Neural cell (in vitro differentiated cells): Measurements from ENCODE around the gene CDC6. TPM values are rescaled to one million over a fixed set of nuclear protein-coding genes. Genes with fewer than 3 reads are reported as not detected.

Experiments used
- H2AFZ ChIP-seq: fragments of 200-600, 300-800 bp; sonication (generic), shearing (Covaris generic); 2 replicates; pipeline ENCODE4 v1.6.0; 2014; ENCODE audit warnings: low read depth, mild to moderate bottlenecking, antibody characterized with exemption, low read length, moderate library complexity
- H3F3A ChIP-seq: fragments of 200-600 bp; shearing (Covaris generic); 2 replicates; pipeline ENCODE4 v1.6.1; 2016; ENCODE audit warnings: mild to moderate bottlenecking, moderate library complexity, mixed read lengths, antibody characterized with exemption, low read length; ENCODE audit not compliant: insufficient read depth, poor library complexity, severe bottlenecking
- H3K27ac ChIP-seq: fragments of 200-600, 300-800 bp; sonication (generic), shearing (Covaris generic); 2 replicates; pipeline ENCODE4 v1.5.1; 2014; ENCODE audit warnings: mild to moderate bottlenecking, low read length, moderate library complexity
- H3K27me3 ChIP-seq: fragments of 300-800, 200-600 bp; sonication (generic), shearing (Covaris generic); 2 replicates; pipeline ENCODE4 v1.6.0; 2014; ENCODE audit warnings: mild to moderate bottlenecking, low read depth, low read length, moderate library complexity; ENCODE audit not compliant: insufficient read depth
- H3K36me3 ChIP-seq: fragments of 300-800, 200-600 bp; sonication (generic), shearing (Covaris generic); 2 replicates; pipeline ENCODE4 v1.5.1; 2014; ENCODE audit warnings: mild to moderate bottlenecking, antibody characterized with exemption, low read length, moderate library complexity; ENCODE audit not compliant: insufficient read depth
- H3K4me2 ChIP-seq: fragments of 300-800, 200-600 bp; sonication (generic), shearing (Covaris generic); 2 replicates; pipeline ENCODE4 v1.6.0; 2014; ENCODE audit warnings: mild to moderate bottlenecking, low read length
- H3K4me3 ChIP-seq: fragments of 300-800, 200-600 bp; sonication (generic), shearing (Covaris generic); 2 replicates; pipeline ENCODE4 v1.5.1; 2014; ENCODE audit warnings: mild to moderate bottlenecking, low read length, moderate library complexity
- H3K79me2 ChIP-seq: fragments of 200-600 bp; shearing (Covaris generic); replicated peaks from 2 replicates; pipeline ENCODE4 v1.6.0; 2014; ENCODE audit warnings: mild to moderate bottlenecking, low read length, moderate library complexity; ENCODE audit not compliant: insufficient read depth
- H3K9ac ChIP-seq: fragments of 300-800, 200-600 bp; sonication (generic), shearing (Covaris generic); 2 replicates; pipeline ENCODE4 v1.6.1; 2016; ENCODE audit warnings: mild to moderate bottlenecking, low read length, mixed read lengths
- H3K9me2 ChIP-seq: fragments of 200-600 bp; shearing (Covaris generic); 2 replicates; pipeline ENCODE4 v1.6.1; 2016; ENCODE audit warnings: mild to moderate bottlenecking, low read length, mixed read lengths; ENCODE audit not compliant: insufficient read depth
- H3K9me3 ChIP-seq: fragments of 200-600, 300-800 bp; sonication (generic), shearing (Covaris generic); 2 replicates; pipeline ENCODE4 v1.6.1; 2016; ENCODE audit warnings: mild to moderate bottlenecking, mixed run types, low read length, moderate library complexity, mixed read lengths
- H4K20me1 ChIP-seq: fragments of 200-600 bp; shearing (Covaris generic); 2 replicates; pipeline ENCODE4 v1.6.1; 2016; ENCODE audit warnings: mild to moderate bottlenecking, mixed run types; ENCODE audit not compliant: insufficient read depth
- EP300 ChIP-seq: fragments of 450-650 bp; conservative IDR thresholded peaks from 2 replicates; pipeline ENCODE4 v1.6.1; 2014; ENCODE audit warnings: antibody characterized with exemption, mild to moderate bottlenecking, moderate library complexity; ENCODE audit not compliant: poor library complexity, severe bottlenecking
- EZH2 ChIP-seq: fragments of 200-600, 300-800 bp; shearing (Covaris generic), sonication (generic); IDR thresholded peaks from 2 replicates; pipeline ENCODE4 v1.6.1; 2014; ENCODE audit warnings: antibody characterized with exemption, low read length, borderline replicate concordance, mild to moderate bottlenecking; ENCODE audit not compliant: insufficient read depth, poor library complexity, severe bottlenecking
- MXI1 ChIP-seq: fragments of 450-650 bp; conservative IDR thresholded peaks from 2 replicates; pipeline ENCODE4 v1.6.1; 2014; ENCODE audit warnings: antibody characterized with exemption, mild to moderate bottlenecking; ENCODE audit not compliant: poor library complexity, severe bottlenecking
- POLR2AphosphoS5 ChIP-seq: IDR thresholded peaks from 2 replicates; pipeline ENCODE4 v1.6.1; 2012
- RAD21 ChIP-seq: fragments of 450-650 bp; conservative IDR thresholded peaks from 2 replicates; pipeline ENCODE4 v1.6.1; 2014; ENCODE audit warnings: antibody characterized with exemption, mild to moderate bottlenecking, moderate library complexity
- SMC3 ChIP-seq: fragments of 450-650 bp; conservative IDR thresholded peaks from 2 replicates; pipeline ENCODE4 v1.6.1; 2014; ENCODE audit warnings: antibody characterized with exemption, mild to moderate bottlenecking, moderate library complexity; ENCODE audit not compliant: poor library complexity
- TAF1 ChIP-seq: IDR thresholded peaks from 2 replicates; pipeline ENCODE4 v1.6.1; 2012; ENCODE audit warnings: low read depth
- polyA plus RNA-seq: library from polyadenylated mRNA; depleted of rRNA; stranded (reverse); fragments of >200 nt; gene quantifications from 2 replicates; pipeline ENCODE4 v1.2.3, GENCODE V29; 2014
- TF ChIP-seq, protein P1 (sequence below): IDR thresholded peaks from 2 replicates; pipeline ENCODE4 v1.6.1; 2012; ENCODE audit warnings: borderline replicate concordance
- TF ChIP-seq, protein P2 (sequence below): fragments of 450-650 bp; IDR thresholded peaks from 2 replicates; pipeline ENCODE4 v1.5.1; 2014; ENCODE audit warnings: antibody characterized with exemption, mild to moderate bottlenecking, moderate library complexity; ENCODE audit not compliant: poor library complexity, severe bottlenecking

Gene CDC6
- polyA plus RNA-seq, 1 donor from 2014 or later, result 2.2 TPM

DNA sequence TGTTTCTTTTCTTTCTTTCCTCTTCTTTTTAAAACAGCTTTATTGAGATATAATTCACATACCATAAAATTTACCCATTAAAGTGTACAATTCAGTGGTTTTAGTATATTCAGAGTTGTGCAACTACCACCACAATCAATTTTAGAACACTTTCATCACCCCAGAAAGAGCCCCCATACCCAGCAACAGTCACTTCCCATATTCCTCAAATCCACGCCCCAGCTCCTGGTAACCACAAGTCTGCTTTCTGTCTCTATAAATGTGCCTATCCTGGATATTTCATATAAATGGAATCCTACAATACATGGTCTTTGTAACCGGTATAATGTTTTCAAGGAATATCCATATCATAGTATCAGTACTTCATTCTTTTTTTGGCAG, 40.7 kb downstream of the CDC6 start:
- TF ChIP-seq RAD21 (no peak), EZH2 (no peak), SMC3 (no peak), MXI1 (no peak), EP300 (no peak), TAF1 (no peak), POLR2AphosphoS5 (no peak)
- TF ChIP-seq, protein P1, sequence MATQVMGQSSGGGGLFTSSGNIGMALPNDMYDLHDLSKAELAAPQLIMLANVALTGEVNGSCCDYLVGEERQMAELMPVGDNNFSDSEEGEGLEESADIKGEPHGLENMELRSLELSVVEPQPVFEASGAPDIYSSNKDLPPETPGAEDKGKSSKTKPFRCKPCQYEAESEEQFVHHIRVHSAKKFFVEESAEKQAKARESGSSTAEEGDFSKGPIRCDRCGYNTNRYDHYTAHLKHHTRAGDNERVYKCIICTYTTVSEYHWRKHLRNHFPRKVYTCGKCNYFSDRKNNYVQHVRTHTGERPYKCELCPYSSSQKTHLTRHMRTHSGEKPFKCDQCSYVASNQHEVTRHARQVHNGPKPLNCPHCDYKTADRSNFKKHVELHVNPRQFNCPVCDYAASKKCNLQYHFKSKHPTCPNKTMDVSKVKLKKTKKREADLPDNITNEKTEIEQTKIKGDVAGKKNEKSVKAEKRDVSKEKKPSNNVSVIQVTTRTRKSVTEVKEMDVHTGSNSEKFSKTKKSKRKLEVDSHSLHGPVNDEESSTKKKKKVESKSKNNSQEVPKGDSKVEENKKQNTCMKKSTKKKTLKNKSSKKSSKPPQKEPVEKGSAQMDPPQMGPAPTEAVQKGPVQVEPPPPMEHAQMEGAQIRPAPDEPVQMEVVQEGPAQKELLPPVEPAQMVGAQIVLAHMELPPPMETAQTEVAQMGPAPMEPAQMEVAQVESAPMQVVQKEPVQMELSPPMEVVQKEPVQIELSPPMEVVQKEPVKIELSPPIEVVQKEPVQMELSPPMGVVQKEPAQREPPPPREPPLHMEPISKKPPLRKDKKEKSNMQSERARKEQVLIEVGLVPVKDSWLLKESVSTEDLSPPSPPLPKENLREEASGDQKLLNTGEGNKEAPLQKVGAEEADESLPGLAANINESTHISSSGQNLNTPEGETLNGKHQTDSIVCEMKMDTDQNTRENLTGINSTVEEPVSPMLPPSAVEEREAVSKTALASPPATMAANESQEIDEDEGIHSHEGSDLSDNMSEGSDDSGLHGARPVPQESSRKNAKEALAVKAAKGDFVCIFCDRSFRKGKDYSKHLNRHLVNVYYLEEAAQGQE, result no peak
- TF ChIP-seq, protein P2, sequence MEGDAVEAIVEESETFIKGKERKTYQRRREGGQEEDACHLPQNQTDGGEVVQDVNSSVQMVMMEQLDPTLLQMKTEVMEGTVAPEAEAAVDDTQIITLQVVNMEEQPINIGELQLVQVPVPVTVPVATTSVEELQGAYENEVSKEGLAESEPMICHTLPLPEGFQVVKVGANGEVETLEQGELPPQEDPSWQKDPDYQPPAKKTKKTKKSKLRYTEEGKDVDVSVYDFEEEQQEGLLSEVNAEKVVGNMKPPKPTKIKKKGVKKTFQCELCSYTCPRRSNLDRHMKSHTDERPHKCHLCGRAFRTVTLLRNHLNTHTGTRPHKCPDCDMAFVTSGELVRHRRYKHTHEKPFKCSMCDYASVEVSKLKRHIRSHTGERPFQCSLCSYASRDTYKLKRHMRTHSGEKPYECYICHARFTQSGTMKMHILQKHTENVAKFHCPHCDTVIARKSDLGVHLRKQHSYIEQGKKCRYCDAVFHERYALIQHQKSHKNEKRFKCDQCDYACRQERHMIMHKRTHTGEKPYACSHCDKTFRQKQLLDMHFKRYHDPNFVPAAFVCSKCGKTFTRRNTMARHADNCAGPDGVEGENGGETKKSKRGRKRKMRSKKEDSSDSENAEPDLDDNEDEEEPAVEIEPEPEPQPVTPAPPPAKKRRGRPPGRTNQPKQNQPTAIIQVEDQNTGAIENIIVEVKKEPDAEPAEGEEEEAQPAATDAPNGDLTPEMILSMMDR, result no peak
- H3K9me2 ChIP-seq, result no peaks in the 10 kb centered on the region
- H3K27ac ChIP-seq, result no peak overlapping the region
- no peaks in the 10 kb centered on the region for H3K79me2 ChIP-seq
- H4K20me1 ChIP-seq, result no peaks in the 10 kb centered on the region
- H3K4me3 ChIP-seq, result no peak overlapping the region
- H3K9me3 ChIP-seq, result no peaks in the 10 kb centered on the region
- H3F3A ChIP-seq, result no peaks in the 10 kb centered on the region
- no peak overlapping the region for H3K9ac ChIP-seq
- no peak overlapping the region for H2AFZ ChIP-seq
- H3K36me3 ChIP-seq, result no peaks in the 10 kb centered on the region
- no peaks in the 10 kb centered on the region for H3K27me3 ChIP-seq
- no peak overlapping the region for H3K4me2 ChIP-seq

DNA sequence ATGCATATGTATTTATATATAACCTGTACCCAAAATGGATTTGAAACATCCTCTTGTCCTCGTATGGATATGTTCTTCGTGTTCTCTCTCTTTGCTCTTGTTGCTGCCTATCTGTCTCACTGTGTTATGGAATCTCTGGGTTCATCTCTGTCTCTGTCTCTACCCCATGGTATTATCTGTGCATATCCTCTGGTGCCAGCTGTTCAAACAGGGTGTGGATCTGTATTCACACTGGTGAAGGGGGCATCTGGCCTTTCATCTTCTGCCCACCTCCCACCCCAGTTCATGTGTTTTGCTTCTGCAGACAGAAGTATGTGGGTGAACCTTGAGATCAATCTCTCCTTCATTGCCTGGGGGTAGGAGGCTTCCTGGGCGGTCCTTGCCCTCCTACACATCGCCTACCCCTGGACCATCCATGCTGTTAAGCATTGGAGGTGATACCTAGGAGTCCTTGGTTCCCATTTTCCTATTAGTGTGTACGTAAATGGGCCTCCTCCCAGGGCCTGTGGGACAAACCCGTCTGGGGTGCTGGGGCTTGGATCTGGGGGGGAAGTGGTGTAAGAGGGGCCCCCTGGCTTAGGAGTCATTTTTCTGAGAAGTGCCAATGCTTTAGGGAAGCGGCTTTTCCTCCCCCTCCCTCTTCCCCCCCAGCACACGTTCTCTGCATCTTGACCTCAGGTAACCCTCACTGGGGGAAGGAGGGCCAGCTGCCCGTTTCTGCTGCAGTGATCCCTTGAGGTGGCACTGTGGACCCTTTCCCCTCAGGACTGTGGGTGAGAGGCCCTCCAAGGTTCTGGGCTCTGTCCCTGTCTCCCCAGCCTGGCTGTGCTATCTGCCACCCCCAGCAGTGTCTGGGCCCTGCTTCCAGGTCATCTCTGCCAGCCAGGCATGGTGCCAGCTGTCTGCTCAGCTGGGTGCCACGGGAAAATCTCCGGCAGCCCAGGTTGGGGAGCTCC, 42.4 kb downstream of the CDC6 start:
- H3K9me3 ChIP-seq, result no peaks in the 10 kb centered on the region
- H2AFZ ChIP-seq, result no peak overlapping the region
- H3K4me2 ChIP-seq, result no peak overlapping the region
- no peak overlapping the region for H3K27ac ChIP-seq
- no peaks in the 10 kb centered on the region for H3K9me2 ChIP-seq
- no peaks in the 10 kb centered on the region for H3K27me3 ChIP-seq
- H3K4me3 ChIP-seq, result no peak overlapping the region
- H3F3A ChIP-seq, result no peaks in the 10 kb centered on the region
- TF ChIP-seq POLR2AphosphoS5 (no peak), MXI1 (no peak), TAF1 (no peak), RAD21 (no peak), SMC3 (no peak), EZH2 (no peak), EP300 (no peak)
- TF ChIP-seq, protein P2, result no peak
- TF ChIP-seq, protein P1, result no peak
- no peaks in the 10 kb centered on the region for H3K36me3 ChIP-seq
- H4K20me1 ChIP-seq, result no peaks in the 10 kb centered on the region
- H3K79me2 ChIP-seq, result no peaks in the 10 kb centered on the region
- no peak overlapping the region for H3K9ac ChIP-seq
